Natural killer cell (primary cell): ENCODE data around the gene GBX2. TPM values are rescaled to one million over a fixed set of nuclear protein-coding genes. Genes with fewer than 3 reads are reported as not detected.

Source experiments
- ATAC-seq, 3 donors: fragments of 150-1000 bp in 2 of 3; fragments of 200-7000 bp in 1 of 3; cut with Tn5 transposase; 1 replicate in 1 of 3; 2 replicates in 2 of 3; pipeline ENCODE4 v1.10.0; 2021; ENCODE audit warnings: mild to moderate bottlenecking in 2 of 3, moderate library complexity in 2 of 3
- DNase-seq, 2 donors: peaks; one replicate each; pipeline versions ENCODE4 v3.0.0 to v3.0.0-alpha.2; 2013 to 2021; ENCODE audit warnings: mixed read lengths in 1 of 2
- H3K27ac ChIP-seq: one replicate; pipeline ENCODE4 v1.5.1; 2013; ENCODE audit warnings: mild to moderate bottlenecking, low read length
- H3K27me3 ChIP-seq: one replicate; pipeline ENCODE4 v1.6.1; 2013; ENCODE audit warnings: low read length; ENCODE audit not compliant: control insufficient read depth, insufficient read depth
- H3K36me3 ChIP-seq: one replicate; pipeline ENCODE4 v1.6.1; 2013; ENCODE audit warnings: low read length; ENCODE audit not compliant: control insufficient read depth, insufficient read depth
- H3K4me1 ChIP-seq: one replicate; pipeline ENCODE4 v1.6.1; 2013; ENCODE audit warnings: low read length; ENCODE audit not compliant: control insufficient read depth, insufficient read depth
- H3K4me3 ChIP-seq: one replicate; pipeline ENCODE4 v1.5.1; 2013; ENCODE audit warnings: low read length
- H3K9me3 ChIP-seq: one replicate; pipeline ENCODE4 v1.6.1; 2013; ENCODE audit warnings: low read length; ENCODE audit not compliant: control insufficient read depth, insufficient read depth
- H3K27ac Mint-ChIP-seq, 2 donors: one replicate each; pipeline ENCODE4 v1.8.0; 2022; ENCODE audit warnings: mild to moderate bottlenecking in 2 of 2, mixed read lengths in 2 of 2, moderate library complexity in 1 of 2
- H3K27me3 Mint-ChIP-seq, 2 donors: one replicate each; pipeline ENCODE4 v1.8.0; 2022; ENCODE audit warnings: low read depth in 2 of 2, mixed read lengths in 2 of 2
- H3K36me3 Mint-ChIP-seq: one replicate; pipeline ENCODE4 v1.8.0; 2022; ENCODE audit warnings: mixed read lengths
- H3K4me1 Mint-ChIP-seq, 2 donors: one replicate each; pipeline ENCODE4 v1.8.0; 2022; ENCODE audit warnings: mixed read lengths in 2 of 2
- H3K4me3 Mint-ChIP-seq: one replicate; pipeline ENCODE4 v1.8.0; 2022; ENCODE audit warnings: mild to moderate bottlenecking, moderate library complexity, mixed read lengths
- H3K9me3 Mint-ChIP-seq, 2 donors: one replicate each; pipeline ENCODE4 v1.8.0; 2022; ENCODE audit warnings: mixed read lengths in 2 of 2
- WGBS: methylation state at CpG from one replicate; pipeline ENCODE4 v1.1.7; 2013; ENCODE audit warnings: missing lambda C conversion rate; ENCODE audit not compliant: insufficient coverage; 5-methylcytosine and 5-hydroxymethylcytosine counted together
- intact Hi-C: fragments of 100-400 bp; cut with micrococcal nuclease; formaldehyde crosslinking; loops from one replicate; pipeline ENCODE4 v1.14.2; 2022
- total RNA-seq, 4 donors: library from RNA; stranded (reverse); fragments of 120-200 nt in 1 of 4; gene quantifications; one replicate each; pipeline versions ENCODE4 v1.2.3 to v1.2.4, GENCODE V29; 2013 to 2022
- TF ChIP-seq, protein P1 (sequence below): fragments of 200-600 bp; IDR thresholded peaks from one replicate; pipeline ENCODE4 v1.8.0; 2022; ENCODE audit warnings: antibody characterized with exemption

The GBX2 gene
- total RNA-seq, 3 donors from 2014 or later (not counting 1 experiment from before 2014, with no cell fraction given), result not detected

GRCh38 chr2:236160366-236161081, 7.7 kb downstream of the GBX2 start:
- no peaks in the 10 kb centered on the region for H3K4me1 ChIP-seq
- 29% methylated on average over 21 of the region's 22 CpGs for WGBS
- Mint-ChIP-seq H3K36me3 (no peaks in the 10 kb centered on the region), H3K4me3 (no peak overlapping the region), H3K9me3 (no peaks in the 10 kb centered on the region), H3K4me1 (no peaks in the 10 kb centered on the region), H3K27ac (no peak overlapping the region), H3K27me3 (peaks cover 50% of the 10 kb centered on the region in 2 donors)
- no peak for ATAC-seq
- DNase-seq, result no peak
- intact Hi-C loops, result no loop called here
- TF ChIP-seq, protein P1, sequence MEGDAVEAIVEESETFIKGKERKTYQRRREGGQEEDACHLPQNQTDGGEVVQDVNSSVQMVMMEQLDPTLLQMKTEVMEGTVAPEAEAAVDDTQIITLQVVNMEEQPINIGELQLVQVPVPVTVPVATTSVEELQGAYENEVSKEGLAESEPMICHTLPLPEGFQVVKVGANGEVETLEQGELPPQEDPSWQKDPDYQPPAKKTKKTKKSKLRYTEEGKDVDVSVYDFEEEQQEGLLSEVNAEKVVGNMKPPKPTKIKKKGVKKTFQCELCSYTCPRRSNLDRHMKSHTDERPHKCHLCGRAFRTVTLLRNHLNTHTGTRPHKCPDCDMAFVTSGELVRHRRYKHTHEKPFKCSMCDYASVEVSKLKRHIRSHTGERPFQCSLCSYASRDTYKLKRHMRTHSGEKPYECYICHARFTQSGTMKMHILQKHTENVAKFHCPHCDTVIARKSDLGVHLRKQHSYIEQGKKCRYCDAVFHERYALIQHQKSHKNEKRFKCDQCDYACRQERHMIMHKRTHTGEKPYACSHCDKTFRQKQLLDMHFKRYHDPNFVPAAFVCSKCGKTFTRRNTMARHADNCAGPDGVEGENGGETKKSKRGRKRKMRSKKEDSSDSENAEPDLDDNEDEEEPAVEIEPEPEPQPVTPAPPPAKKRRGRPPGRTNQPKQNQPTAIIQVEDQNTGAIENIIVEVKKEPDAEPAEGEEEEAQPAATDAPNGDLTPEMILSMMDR, result no peak
- H3K27me3 ChIP-seq, result peaks cover 21% of the 10 kb centered on the region
- no peak overlapping the region for H3K4me3 ChIP-seq
- H3K27ac ChIP-seq, result no peak overlapping the region
- H3K36me3 ChIP-seq, result no peaks in the 10 kb centered on the region
- no peaks in the 10 kb centered on the region for H3K9me3 ChIP-seq

- Mint-ChIP-seq H3K4me3 (no peak overlapping the region), H3K27ac (no peak overlapping the region), H3K9me3 (no peaks in the 10 kb centered on the region), H3K36me3 (no peaks in the 10 kb centered on the region), H3K27me3 (peaks cover 49 to 58% of the 10 kb centered on the region in 2 donors), H3K4me1 (no peaks in the 10 kb centered on the region)
- intact Hi-C loops, result no loop called here
- no peak for DNase-seq
- Histone ChIP-seq H3K9me3 (no peaks in the 10 kb centered on the region), H3K4me1 (no peaks in the 10 kb centered on the region), H3K4me3 (no peak overlapping the region), H3K36me3 (no peaks in the 10 kb centered on the region), H3K27me3 (peaks cover 21% of the 10 kb centered on the region), H3K27ac (no peak overlapping the region)
- WGBS, result 10% methylated on average over 33 of the region's 33 CpGs
- TF ChIP-seq, protein P1, result no peak
- ATAC-seq, result no peak
Observed at GRCh38 chr2:236159778-236160170, 8.4 kb downstream of the GBX2 start.

- no peak overlapping the region for H3K27ac Mint-ChIP-seq
- H3K27me3 Mint-ChIP-seq, result peaks cover 52 to 61% of the 10 kb centered on the region in 2 donors
- H3K27me3 ChIP-seq, result peaks cover 23% of the 10 kb centered on the region
- no peaks in the 10 kb centered on the region for H3K4me1 ChIP-seq
- WGBS, result 13% methylated on average over 45 of the region's 45 CpGs
- H3K36me3 ChIP-seq, result no peaks in the 10 kb centered on the region
- H3K4me3 Mint-ChIP-seq, result no peak overlapping the region
- no peaks in the 10 kb centered on the region for H3K36me3 Mint-ChIP-seq
- TF ChIP-seq, protein P1, result no peak
- DNase-seq (no peak), ATAC-seq (no peak)
- no peaks in the 10 kb centered on the region for H3K9me3 Mint-ChIP-seq
- no peak overlapping the region for H3K4me3 ChIP-seq
- H3K4me1 Mint-ChIP-seq, result no peaks in the 10 kb centered on the region
- no peak overlapping the region for H3K27ac ChIP-seq
- intact Hi-C loops, result no loop called here
- H3K9me3 ChIP-seq, result no peaks in the 10 kb centered on the region
Observed at GRCh38 chr2:236158969-236159777, 9.0 kb downstream of the GBX2 start.
